Kidney (tissue), 14 donors: ENCODE results near the gene OTOG. TPM values are rescaled to one million over a fixed set of nuclear protein-coding genes. Genes with fewer than 3 reads are reported as not detected.

Experiments
- DNase-seq, 5 donors: peaks; one replicate each; pipeline ENCODE4 v3.0.0-alpha.2; 2013 to 2020
- FAIRE-seq: peaks from 2 replicates; lab custom pipeline; 2012; peaks lifted over from hg19 to GRCh38; lab: Jason Lieb, UNC
- H3K27ac ChIP-seq, 2 donors: one replicate each; pipeline ENCODE4 v1.7.0; 2013; ENCODE audit warnings: low read depth in 2 of 2, low read length in 2 of 2, inconsistent platforms in 1 of 2
- H3K27me3 ChIP-seq: one replicate; pipeline ENCODE4 v1.7.1; 2013; ENCODE audit warnings: low read length, inconsistent platforms; ENCODE audit not compliant: control insufficient read depth, insufficient read depth
- H3K36me3 ChIP-seq, 3 donors: one replicate each; pipeline versions ENCODE4 v1.7.0 to v1.7.1; 2013; ENCODE audit warnings: low read length in 3 of 3, control low read depth in 1 of 3, inconsistent platforms in 1 of 3; ENCODE audit not compliant: insufficient read depth in 3 of 3, control insufficient read depth in 2 of 3
- H3K4me1 ChIP-seq, 3 donors: one replicate each; pipeline versions ENCODE4 v1.7.0 to v1.7.1; 2013; ENCODE audit warnings: low read length in 3 of 3, inconsistent platforms in 1 of 3, low read depth in 1 of 3; ENCODE audit not compliant: control insufficient read depth in 2 of 3, insufficient read depth in 2 of 3
- H3K4me3 ChIP-seq, 3 donors: one replicate each; pipeline versions ENCODE4 v1.7.0 to v1.8.1; 2013; ENCODE audit warnings: low read length in 3 of 3, control low read depth in 1 of 3, inconsistent platforms in 1 of 3
- H3K9ac ChIP-seq, 3 donors: one replicate each; pipeline versions ENCODE4 v1.7.0 to v1.7.1; 2013; ENCODE audit warnings: low read length in 3 of 3, control low read depth in 1 of 3, inconsistent platforms in 1 of 3
- H3K9me3 ChIP-seq, 3 donors: one replicate each; pipeline versions ENCODE4 v1.7.0 to v1.7.1; 2013; ENCODE audit warnings: low read length in 3 of 3, control low read depth in 1 of 3, inconsistent platforms in 1 of 3; ENCODE audit not compliant: control insufficient read depth in 2 of 3, insufficient read depth in 1 of 3
- CTCF ChIP-seq: IDR thresholded peaks from 3 replicates; pipeline ENCODE4 v1.5.1; 2012; ENCODE audit warnings: mild to moderate bottlenecking, moderate library complexity, borderline replicate concordance; ENCODE audit not compliant: insufficient read depth; ENCODE audit errors: extremely low read depth
- intact Hi-C: fragments of 100-400 bp; cut with DNase I; formaldehyde crosslinking; loops from one replicate; pipeline ENCODE4 v1.11.1; 2022
- polyA plus RNA-seq: library from polyadenylated mRNA; stranded (reverse); fragments of 350-450 nt; fragmentation: Illumina TruSeq; extraction: RNeasy Lipid Tissue Mini Kit (QIAGEN cat#74804); gene quantifications from one replicate; pipeline ENCODE4 v1.2.3, GENCODE V29; 2014; ENCODE audit warnings: low read depth, low replicate concordance; ENCODE audit not compliant: insufficient read depth
- total RNA-seq: library from RNA; stranded (reverse); fragmentation: NEBNext Ultra II Directional; extraction: Animal tissue kit (Norgen Biotek cat#: 25700); gene quantifications from one replicate; pipeline ENCODE4 v1.2.1, GENCODE V29; 2021
- donor health status: control.
- donor health status: control.
- donor health status: control.
- donor health status: control.
- donor health status: control.
- donor health status: DM: yes; HTN: yes; CAD: no.
- donor health status: Normal renal cell carcinoma (clear cell type).

OTOG gene
- total and polyA plus RNA-seq, 2 donors from 2014 or later, result 0.06 TPM; not detected in 1

GRCh38 chr11:17601256-17601671, 54.2 kb downstream of the OTOG start:
- TF ChIP-seq CTCF, result no peak
- Histone ChIP-seq H3K9me3 (no peaks in the 10 kb centered on the region), H3K4me1 (no peaks in the 10 kb centered on the region), H3K4me3 (no peak overlapping the region), H3K9ac (no peak overlapping the region), H3K27ac (no peak overlapping the region), H3K36me3 (no peaks in the 10 kb centered on the region), H3K27me3 (no peaks in the 10 kb centered on the region)
- DNase-seq, result peak in 4 of 5 donors; percentile 61 to 76 (median 68)
- no peak for FAIRE-seq
- intact Hi-C loops, result loop anchor here (10.0 kb wide), 1 partner anchor 374 kb away; no protein-coding TSS in a partner anchor

- Histone ChIP-seq H3K27me3 (no peaks in the 10 kb centered on the region), H3K4me1 (no peaks in the 10 kb centered on the region), H3K36me3 (no peaks in the 10 kb centered on the region), H3K4me3 (no peak overlapping the region), H3K9ac (no peak overlapping the region), H3K27ac (no peak overlapping the region), H3K9me3 (no peaks in the 10 kb centered on the region)
- no peak for DNase-seq
- intact Hi-C loops, result loop anchor here (10.0 kb wide), 1 partner anchor 373 kb away; no protein-coding TSS in a partner anchor
- FAIRE-seq, result no peak
- no peak for TF ChIP-seq CTCF
Observed at GRCh38 chr11:17601676-17602075, 54.6 kb downstream of the OTOG start.

- no peak overlapping the region for H3K9ac ChIP-seq
- intact Hi-C loops, result loop anchor here (10.0 kb wide), 1 partner anchor 372 kb away; no protein-coding TSS in a partner anchor
- peak in 1 of 5 donors; percentile 36 for DNase-seq
Observed at GRCh38 chr11:17602105-17603001, 55.3 kb downstream of the OTOG start.

More at GRCh38 chr11:17602105-17603001, 55.3 kb downstream of the OTOG start:
- no peak for TF ChIP-seq CTCF
- no peak for FAIRE-seq
- Histone ChIP-seq H3K36me3 (no peaks in the 10 kb centered on the region), H3K27me3 (no peaks in the 10 kb centered on the region), H3K4me3 (no peak overlapping the region), H3K4me1 (no peaks in the 10 kb centered on the region), H3K27ac (no peak overlapping the region), H3K9me3 (no peaks in the 10 kb centered on the region)
